Loucy (cell line): ENCODE data around the gene CPEB1.

Experiments used
- H2AFZ ChIP-seq: fragments of 200-600 bp; sonication (generic); 2 replicates; pipeline ENCODE4 v1.6.0; 2016; ENCODE audit warnings: antibody characterized with exemption, mild to moderate bottlenecking, low read length, moderate library complexity
- H3F3A ChIP-seq: fragments of 200-600 bp; 2 replicates; pipeline ENCODE4 v1.6.0; 2016; ENCODE audit warnings: antibody characterized with exemption, low read depth, mild to moderate bottlenecking
- H3K27me3 ChIP-seq: fragments of 200-600 bp; sonication (generic); 2 replicates; pipeline ENCODE4 v1.6.1; 2014; ENCODE audit warnings: low read length, mild to moderate bottlenecking; ENCODE audit not compliant: insufficient read depth, poor library complexity, severe bottlenecking
- H3K36me3 ChIP-seq: fragments of 200-600 bp; sonication (generic); 2 replicates; pipeline ENCODE4 v1.6.1; 2016; ENCODE audit warnings: low read length; ENCODE audit not compliant: insufficient read depth
- H3K4me1 ChIP-seq: fragments of 200-600 bp; sonication (generic); 2 replicates; pipeline ENCODE4 v1.5.1; 2014; ENCODE audit warnings: low read length, mild to moderate bottlenecking; ENCODE audit not compliant: insufficient read depth, poor library complexity, severe bottlenecking
- H3K4me2 ChIP-seq: fragments of 200-600 bp; sonication (generic); 2 replicates; pipeline ENCODE4 v1.6.0; 2014; ENCODE audit warnings: antibody characterized with exemption, low read length, low read depth, mild to moderate bottlenecking; ENCODE audit not compliant: poor library complexity, severe bottlenecking
- H3K4me3 ChIP-seq: fragments of 200-600 bp; sonication (generic); 2 replicates; pipeline ENCODE4 v1.5.1; 2014; ENCODE audit warnings: low read length, mild to moderate bottlenecking, mixed read lengths; ENCODE audit not compliant: poor library complexity, severe bottlenecking
- H3K79me2 ChIP-seq: fragments of 200-600 bp; sonication (generic); 2 replicates; pipeline ENCODE4 v1.6.1; 2014; ENCODE audit warnings: low read length; ENCODE audit not compliant: insufficient read depth
- H3K9ac ChIP-seq: fragments of 200-600 bp; sonication (generic); 2 replicates; pipeline ENCODE4 v1.6.0; 2014; ENCODE audit warnings: mild to moderate bottlenecking, low read depth, low read length, moderate library complexity; ENCODE audit not compliant: poor library complexity, severe bottlenecking
- H3K9me2 ChIP-seq: fragments of 200-600 bp; sonication (generic); replicated peaks from 2 replicates; pipeline ENCODE4 v1.6.1; 2016; ENCODE audit warnings: low read depth, low read length, mixed read lengths
- H3K9me3 ChIP-seq: fragments of 200-600 bp; sonication (generic); 2 replicates; pipeline ENCODE4 v1.6.1; 2014; ENCODE audit warnings: mild to moderate bottlenecking, antibody characterized with exemption, low read length, low read depth; ENCODE audit not compliant: insufficient read depth
- H4K20me1 ChIP-seq: fragments of 200-600 bp; sonication (generic); 2 replicates; pipeline ENCODE4 v1.6.0; 2014; ENCODE audit warnings: antibody characterized with exemption, low read length, mild to moderate bottlenecking; ENCODE audit not compliant: insufficient read depth, poor library complexity, severe bottlenecking
- CTCF ChIP-seq: fragments of 200-600 bp; sonication (generic); conservative IDR thresholded peaks from 2 replicates; pipeline ENCODE4 v1.5.1; 2014; ENCODE audit warnings: mild to moderate bottlenecking, antibody characterized with exemption, low read length
- EZH2phosphoT487 ChIP-seq: fragments of 200-600 bp; IDR thresholded peaks from 2 replicates; pipeline ENCODE4 v1.6.1; 2018; ENCODE audit warnings: antibody characterized with exemption, mild to moderate bottlenecking, moderate library complexity, borderline replicate concordance

CPEB1 gene

GRCh38 chr15:82595203-82595602 lies 52.0 kb downstream of the CPEB1 start:
- no peak overlapping the region for H3K4me2 ChIP-seq
- no peaks in the 10 kb centered on the region for H3K36me3 ChIP-seq
- H3K9me3 ChIP-seq, result no peaks in the 10 kb centered on the region
- no peaks in the 10 kb centered on the region for H3K79me2 ChIP-seq
- TF ChIP-seq EZH2phosphoT487, result no peak
- no peak for TF ChIP-seq CTCF
- H3K9ac ChIP-seq, result no peak overlapping the region
- H3F3A ChIP-seq, result no peaks in the 10 kb centered on the region
- no peaks in the 10 kb centered on the region for H4K20me1 ChIP-seq
- H3K4me1 ChIP-seq, result no peaks in the 10 kb centered on the region
- H3K4me3 ChIP-seq, result no peak overlapping the region
- no peaks in the 10 kb centered on the region for H3K9me2 ChIP-seq
- no peaks in the 10 kb centered on the region for H3K27me3 ChIP-seq
- H2AFZ ChIP-seq, result no peak overlapping the region

GRCh38 chr15:82587805-82588204 lies 59.4 kb downstream of the CPEB1 start:
- no peak overlapping the region for H3K4me3 ChIP-seq
- no peak for TF ChIP-seq CTCF
- no peak for TF ChIP-seq EZH2phosphoT487
- H3K36me3 ChIP-seq, result no peaks in the 10 kb centered on the region
- no peaks in the 10 kb centered on the region for H3K4me1 ChIP-seq
- H3K9me3 ChIP-seq, result no peaks in the 10 kb centered on the region
- H3K9me2 ChIP-seq, result no peaks in the 10 kb centered on the region
- no peaks in the 10 kb centered on the region for H3K27me3 ChIP-seq
- H4K20me1 ChIP-seq, result no peaks in the 10 kb centered on the region
- H3K4me2 ChIP-seq, result no peak overlapping the region
- no peaks in the 10 kb centered on the region for H3K79me2 ChIP-seq
- no peak overlapping the region for H3K9ac ChIP-seq
- no peaks in the 10 kb centered on the region for H3F3A ChIP-seq
- no peak overlapping the region for H2AFZ ChIP-seq

GRCh38 chr15:82585072-82585471 lies 62.1 kb downstream of the CPEB1 start:
- Histone ChIP-seq H3K4me1 (no peaks in the 10 kb centered on the region), H3K9me2 (no peaks in the 10 kb centered on the region), H3K27me3 (no peaks in the 10 kb centered on the region), H3K4me3 (no peak overlapping the region), H3K79me2 (no peaks in the 10 kb centered on the region), H3K9me3 (no peaks in the 10 kb centered on the region), H3K36me3 (no peaks in the 10 kb centered on the region), H2AFZ (no peak overlapping the region), H4K20me1 (no peaks in the 10 kb centered on the region), H3F3A (no peaks in the 10 kb centered on the region), H3K9ac (no peak overlapping the region), H3K4me2 (no peak overlapping the region)
- TF ChIP-seq CTCF (no peak; the same call in 1 of the 2 replicates), EZH2phosphoT487 (no peak)
